Cardiac fibroblast (primary cell): ENCODE measurements around the gene ABHD3.
"Not testable (repeated sequence)": the region's sequence is repeated elsewhere in the genome, so short reads cannot be mapped to it uniquely, and the experiment has no call there.

Source experiments
- DNase-seq, 2 donors: peaks; one replicate each; pipeline versions ENCODE4 v3.0.0 to v3.0.0-alpha.2; 2010; ENCODE audit warnings: low read depth in 2 of 2
- H3K4me3 ChIP-seq, 2 donors: replicated peaks in 1 of 2; 1 replicate in 1 of 2; 2 replicates in 1 of 2; pipeline ENCODE4 v1.5.1; 2011; ENCODE audit warnings: low read depth in 2 of 2, low read length in 2 of 2, mild to moderate bottlenecking in 2 of 2, moderate library complexity in 1 of 2
- CTCF ChIP-seq: IDR thresholded peaks from one replicate; pipeline ENCODE4 v1.5.1; 2011; ENCODE audit warnings: low read depth, mild to moderate bottlenecking, low read length, inconsistent platforms

ABHD3 gene

GRCh38 chr18:21733011-21733410 lies 28.4 kb upstream of the ABHD3 start:
- no peak overlapping the region for H3K4me3 ChIP-seq
- DNase-seq = no peak
- no peak for TF ChIP-seq CTCF

GRCh38 chr18:21727702-21728101 lies 23.1 kb upstream of the ABHD3 start:
- TF ChIP-seq CTCF = no peak
- DNase-seq = no peak
- no peak overlapping the region for H3K4me3 ChIP-seq

- TF ChIP-seq CTCF = no peak
- no peak overlapping the region for H3K4me3 ChIP-seq
- no peak for DNase-seq
Observed at GRCh38 chr18:21725201-21725600, 20.6 kb upstream of the ABHD3 start.

GRCh38 chr18:21722687-21723086 lies 18.1 kb upstream of the ABHD3 start:
- TF ChIP-seq CTCF = no peak
- no peak for DNase-seq
- H3K4me3 ChIP-seq = no peak overlapping the region

- no peak overlapping the region for H3K4me3 ChIP-seq
- TF ChIP-seq CTCF = no peak
Observed at GRCh38 chr18:21714474-21714873, 9.9 kb upstream of the ABHD3 start.

GRCh38 chr18:21707130-21707529 lies 2.6 kb upstream of the ABHD3 start:
- not testable (repeated sequence) for H3K4me3 ChIP-seq, DNase-seq

More at GRCh38 chr18:21714474-21714873, 9.9 kb upstream of the ABHD3 start:
- DNase-seq = no peak

GRCh38 chr18:21706386-21706865 lies 1.9 kb upstream of the ABHD3 start:
- no peak for TF ChIP-seq CTCF
- no peak overlapping the region for H3K4me3 ChIP-seq
- no peak for DNase-seq
